Osteocyte (in vitro differentiated cells): ENCODE results near the gene NPR1. TPM values are rescaled to one million over a fixed set of nuclear protein-coding genes. Genes with fewer than 3 reads are reported as not detected.

Source experiments
- DNase-seq: peaks from one replicate; pipeline ENCODE4 v3.0.0; 2021; ENCODE audit warnings: mixed read lengths; ENCODE audit not compliant: unreplicated experiment; ENCODE audit errors: extremely low spot score
- H3K27ac Mint-ChIP-seq: one replicate; pipeline ENCODE4 v1.8.0; 2021; ENCODE audit warnings: mild to moderate bottlenecking, mixed read lengths; ENCODE audit not compliant: unreplicated experiment
- H3K27me3 Mint-ChIP-seq: one replicate; pipeline ENCODE4 v1.8.0; 2021; ENCODE audit warnings: mixed read lengths; ENCODE audit not compliant: unreplicated experiment
- H3K36me3 Mint-ChIP-seq: one replicate; pipeline ENCODE4 v1.8.0; 2021; ENCODE audit warnings: mixed read lengths; ENCODE audit not compliant: unreplicated experiment
- H3K4me1 Mint-ChIP-seq: one replicate; pipeline ENCODE4 v1.8.0; 2021; ENCODE audit warnings: mixed read lengths; ENCODE audit not compliant: unreplicated experiment
- H3K4me3 Mint-ChIP-seq: one replicate; pipeline ENCODE4 v1.8.0; 2021; ENCODE audit warnings: mild to moderate bottlenecking, moderate library complexity, mixed read lengths; ENCODE audit not compliant: unreplicated experiment
- H3K9me3 Mint-ChIP-seq: one replicate; pipeline ENCODE4 v1.8.0; 2021; ENCODE audit warnings: mixed read lengths; ENCODE audit not compliant: unreplicated experiment
- CTCF ChIP-seq: fragments of 200-600 bp; sonication (generic); IDR thresholded peaks from 2 replicates; pipeline ENCODE4 v1.5.0; 2021; ENCODE audit warnings: antibody characterized with exemption, mild to moderate bottlenecking, moderate library complexity
- total RNA-seq: library from RNA; stranded (reverse); gene quantifications from 2 replicates; pipeline ENCODE4 v1.2.1, GENCODE V29; 2021

The NPR1 gene
- total RNA-seq, 1 donor from 2014 or later, result 0.16 TPM

GRCh38 chr1:153631047-153632022, 47.2 kb upstream of the NPR1 start:
- Mint-ChIP-seq H3K36me3 (peaks cover 5% of the 10 kb centered on the region), H3K27me3 (no peaks in the 10 kb centered on the region), H3K9me3 (no peaks in the 10 kb centered on the region), H3K27ac (peak overlapping the region; percentile 28), H3K4me3 (no peak overlapping the region), H3K4me1 (peaks cover 69% of the 10 kb centered on the region)
- TF ChIP-seq CTCF, result no peak
- no peak for DNase-seq

GRCh38 chr1:153633161-153633753, 45.2 kb upstream of the NPR1 start:
- Mint-ChIP-seq H3K27ac (peak overlapping the region; percentile 99), H3K4me1 (peaks cover 57% of the 10 kb centered on the region), H3K9me3 (no peaks in the 10 kb centered on the region), H3K4me3 (no peak overlapping the region), H3K36me3 (peaks cover 21% of the 10 kb centered on the region), H3K27me3 (no peaks in the 10 kb centered on the region)
- no peak for TF ChIP-seq CTCF
- DNase-seq, result no peak

- no peak for TF ChIP-seq CTCF
- peak; percentile 98 for DNase-seq
- H3K27ac Mint-ChIP-seq, result peak within 1 kb of the TSS; percentile 99
- H3K27me3 Mint-ChIP-seq, result no peaks in the 10 kb centered on the region
- H3K36me3 Mint-ChIP-seq, result peaks cover 26% of the 10 kb centered on the region
- peak within 1 kb of the TSS; percentile 92 for H3K4me3 Mint-ChIP-seq
- H3K9me3 Mint-ChIP-seq, result no peaks in the 10 kb centered on the region
- H3K4me1 Mint-ChIP-seq, result peaks cover 50% of the 10 kb centered on the region
These were observed 44.5 kb upstream of the NPR1 start, which contains the start of gene CHTOP for GRCh38 chr1:153633754-153634665. CHTOP (plus strand) TSS chr1:153634066; CDS start chr1:153636589, 2,523 bp downstream.

GRCh38 chr1:153635872-153636271, 42.6 kb upstream of the NPR1 start:
- DNase-seq, result no peak
- H3K9me3 Mint-ChIP-seq, result no peaks in the 10 kb centered on the region
- H3K27me3 Mint-ChIP-seq, result no peaks in the 10 kb centered on the region
- H3K36me3 Mint-ChIP-seq, result peaks cover 33% of the 10 kb centered on the region
- TF ChIP-seq CTCF, result no peak
- H3K4me1 Mint-ChIP-seq, result peaks cover 33% of the 10 kb centered on the region
- peak overlapping the region; percentile 64 for H3K4me3 Mint-ChIP-seq
- H3K27ac Mint-ChIP-seq, result no peak overlapping the region
